GM10248 (cell line): ENCODE measurements around the gene NAT14.
A peak's percentile ranks its signal among the peaks of the same experiment; 100 is the strongest.

Experiments
- CTCF ChIA-PET: fragments of 300-600 bp; sonication (Branson Sonifier 250); formaldehyde crosslinking; extraction: SDS; loops from one replicate; lab custom pipeline; 2021; ENCODE audit warnings: antibody characterized with exemption; lab: Yijun Ruan, JAX
- POLR2A ChIA-PET: fragments of 350-650 bp; sonication (Branson Sonifier 250); formaldehyde crosslinking; extraction: SDS; loops from one replicate; lab custom pipeline; 2020; ENCODE audit warnings: antibody characterized with exemption; lab: Yijun Ruan, JAX
- DNase-seq: peaks from one replicate; pipeline ENCODE4 v3.0.0; 2012; ENCODE audit errors: extremely low spot score
- TF ChIP-seq, protein P1 (sequence below): IDR thresholded peaks from 2 replicates; pipeline ENCODE4 v1.5.1; 2012; ENCODE audit warnings: mild to moderate bottlenecking, low read depth; ENCODE audit errors: extremely low read depth, missing control alignments, control extremely low read depth

NAT14 gene, protein sequence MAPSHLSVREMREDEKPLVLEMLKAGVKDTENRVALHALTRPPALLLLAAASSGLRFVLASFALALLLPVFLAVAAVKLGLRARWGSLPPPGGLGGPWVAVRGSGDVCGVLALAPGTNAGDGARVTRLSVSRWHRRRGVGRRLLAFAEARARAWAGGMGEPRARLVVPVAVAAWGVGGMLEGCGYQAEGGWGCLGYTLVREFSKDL

DNA sequence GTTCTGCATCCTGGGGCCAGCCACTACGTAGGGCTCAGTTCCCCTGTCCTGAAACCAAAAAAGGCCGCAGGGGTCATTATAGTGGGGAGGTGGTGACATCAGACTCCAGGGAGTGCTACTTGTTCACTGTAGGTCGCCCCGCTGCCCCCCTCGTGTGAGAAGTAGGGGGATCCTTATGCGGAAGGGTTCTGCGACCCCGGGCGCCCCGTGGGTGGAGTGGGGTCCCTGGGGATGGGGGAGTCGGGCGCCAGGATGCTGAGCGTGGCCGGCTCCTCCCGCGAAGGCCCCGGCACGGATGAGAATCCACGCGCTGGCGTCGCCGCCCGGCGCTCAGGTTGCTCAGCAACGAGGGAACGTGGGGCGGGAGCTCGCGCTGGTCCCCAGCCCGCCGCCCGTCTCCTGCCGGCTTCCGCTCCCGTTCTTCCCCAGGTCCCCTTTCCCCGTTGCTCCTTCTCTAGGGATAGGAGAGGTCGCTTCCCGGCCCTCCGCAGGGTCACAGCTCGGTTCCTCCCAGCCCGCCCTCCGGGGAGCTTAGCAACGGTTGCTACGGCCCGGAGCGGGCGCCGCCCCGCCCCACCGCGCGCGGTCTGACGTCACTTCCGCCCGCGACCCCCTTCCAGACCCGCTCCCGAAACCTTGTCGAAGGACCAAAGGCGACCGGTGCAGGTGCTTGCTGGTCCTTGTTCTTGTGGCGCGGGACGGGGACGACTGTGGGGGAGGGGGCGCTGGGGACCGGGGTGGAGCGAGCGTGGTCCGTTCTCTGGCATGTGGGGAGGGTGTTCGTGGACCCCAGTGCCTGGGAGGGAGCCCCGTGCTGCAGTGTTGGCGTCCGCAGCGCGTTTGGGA, at the start of gene NAT14:
Gene NAT14 (plus strand): TSS at position 596 of the 846 bp plus-strand sequence. CDS start 521 bp downstream, outside the sequence.
- ChIA-PET POLR2A (interaction anchor here (0.6 to 0.8 kb wide), 2 partner anchors 23 to 84 kb away, joined by 4 read pairs; partner anchors contain the start of gene ISOC2), CTCF (interaction anchor here (0.9 to 6.3 kb wide), 8 partner anchors 9 to 208 kb away, joined by 3 to 44 read pairs (median 4); partner anchors contain the start of gene ZNF628)
- TF ChIP-seq, protein P1, sequence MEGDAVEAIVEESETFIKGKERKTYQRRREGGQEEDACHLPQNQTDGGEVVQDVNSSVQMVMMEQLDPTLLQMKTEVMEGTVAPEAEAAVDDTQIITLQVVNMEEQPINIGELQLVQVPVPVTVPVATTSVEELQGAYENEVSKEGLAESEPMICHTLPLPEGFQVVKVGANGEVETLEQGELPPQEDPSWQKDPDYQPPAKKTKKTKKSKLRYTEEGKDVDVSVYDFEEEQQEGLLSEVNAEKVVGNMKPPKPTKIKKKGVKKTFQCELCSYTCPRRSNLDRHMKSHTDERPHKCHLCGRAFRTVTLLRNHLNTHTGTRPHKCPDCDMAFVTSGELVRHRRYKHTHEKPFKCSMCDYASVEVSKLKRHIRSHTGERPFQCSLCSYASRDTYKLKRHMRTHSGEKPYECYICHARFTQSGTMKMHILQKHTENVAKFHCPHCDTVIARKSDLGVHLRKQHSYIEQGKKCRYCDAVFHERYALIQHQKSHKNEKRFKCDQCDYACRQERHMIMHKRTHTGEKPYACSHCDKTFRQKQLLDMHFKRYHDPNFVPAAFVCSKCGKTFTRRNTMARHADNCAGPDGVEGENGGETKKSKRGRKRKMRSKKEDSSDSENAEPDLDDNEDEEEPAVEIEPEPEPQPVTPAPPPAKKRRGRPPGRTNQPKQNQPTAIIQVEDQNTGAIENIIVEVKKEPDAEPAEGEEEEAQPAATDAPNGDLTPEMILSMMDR, result no peak
- peak; percentile 91 for DNase-seq

GRCh38 chr19:55436847-55437246, 48.1 kb upstream of the NAT14 start:
- ChIA-PET CTCF (interaction anchor here (1.2 to 2.0 kb wide), 5 partner anchors 19 to 135 kb away, joined by 3 to 6 read pairs (median 3); no protein-coding TSS in a partner anchor), POLR2A (no interaction called here)
- no peak for DNase-seq
- TF ChIP-seq, protein P1, result no peak

DNA sequence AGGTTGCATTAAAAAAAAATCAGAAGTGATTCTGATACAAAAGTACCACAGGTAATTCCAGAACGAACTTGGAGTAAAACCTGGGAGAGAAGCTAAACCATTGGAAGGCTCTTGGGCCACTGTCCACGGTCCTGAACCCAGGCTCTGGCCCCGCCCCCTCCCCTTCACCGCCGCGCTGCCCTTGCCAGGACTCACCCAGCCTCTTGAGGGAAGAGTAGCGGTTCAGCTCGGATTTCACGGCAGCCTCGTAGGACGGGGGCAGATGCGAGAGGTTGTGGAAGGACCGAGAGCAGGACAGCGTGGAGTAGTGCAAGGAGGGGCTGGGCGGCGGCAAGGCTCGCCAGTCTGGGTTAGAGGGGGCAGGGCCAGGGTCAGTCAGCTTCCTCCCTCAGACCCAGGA, 47.6 kb upstream of the NAT14 start:
- no peak for DNase-seq
- ChIA-PET POLR2A (interaction anchor here (0.7 kb wide), 1 partner anchor 375 kb away, joined by 3 read pairs; the partner anchor contains the start of gene RDH13), CTCF (interaction anchor here (1.2 to 2.0 kb wide), 4 partner anchors 20 to 135 kb away, joined by 3 to 6 read pairs (median 4); no protein-coding TSS in a partner anchor)
- TF ChIP-seq, protein P1, result no peak

DNA sequence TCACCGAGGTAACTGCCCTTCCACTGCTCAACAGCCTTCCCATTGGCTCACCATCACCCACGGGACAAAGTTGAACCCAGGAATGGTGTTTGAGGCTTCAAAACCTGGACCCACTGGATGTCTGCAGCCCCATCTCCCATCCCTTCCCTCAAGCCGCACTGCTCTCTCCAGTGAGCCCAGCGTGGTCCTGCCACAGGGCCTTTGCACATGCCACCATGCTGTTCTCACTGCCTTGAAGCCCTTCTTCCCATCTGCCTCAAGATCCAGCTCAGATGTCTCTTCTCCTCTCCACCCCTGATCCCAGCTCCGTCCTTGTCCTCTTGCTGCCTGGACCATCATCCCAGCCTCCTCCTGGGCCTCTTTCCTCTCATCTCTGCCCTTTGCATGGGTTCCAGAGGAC, 45.9 kb upstream of the NAT14 start:
- no peak for DNase-seq
- TF ChIP-seq, protein P1, result no peak
- ChIA-PET CTCF (interaction anchor here (1.1 kb wide), 1 partner anchor 21 kb away, joined by 3 read pairs; no protein-coding TSS in a partner anchor), POLR2A (no interaction called here)

GRCh38 chr19:55440411-55441105, 44.4 kb upstream of the NAT14 start:
- TF ChIP-seq, protein P1, result no peak
- POLR2A ChIA-PET, result no interaction called here
- CTCF ChIA-PET, result interaction anchor here (0.9 kb wide), 1 partner anchor 12 kb away, joined by 3 read pairs; no protein-coding TSS in a partner anchor
- DNase-seq, result peak; percentile 59

- CTCF ChIA-PET, result no interaction called here
- no peak for DNase-seq
- POLR2A ChIA-PET, result no interaction called here
- TF ChIP-seq, protein P1, result no peak
These were observed 43.7 kb upstream of the NAT14 start for GRCh38 chr19:55441319-55441691.
